ENCODE data around the gene UCKL1. TPM values are rescaled to one million over a fixed set of nuclear protein-coding genes. Genes with fewer than 3 reads are reported as not detected.
A peak's percentile ranks its signal among the peaks of the same experiment; 100 is the strongest.

UCKL1 gene
- total RNA-seq, 1 donor, result 21.0 TPM

- peaks cover 9% of the 10 kb centered on the region for H3K79me2 ChIP-seq (ENCODE audit: insufficient read depth, low read length)
- H2AFZ ChIP-seq (ENCODE audit: low read length), result no peak overlapping the region
- peak overlapping the region; percentile 82 for H3K4me2 ChIP-seq (ENCODE audit: insufficient read depth, low read length)
- no peak for TF ChIP-seq CTCF (IDR thresholded peaks at IDR 0.05; ENCODE audit: extremely low read depth, low read depth, low read length)
- H3K36me3 ChIP-seq (ENCODE audit: insufficient read depth, low read length), result peaks cover 18% of the 10 kb centered on the region
- peak overlapping the region; percentile 74 for H3K4me3 ChIP-seq (ENCODE audit: insufficient read depth, low read length)
- peak overlapping the region; percentile 32 for H3K27ac ChIP-seq (ENCODE audit: low read depth, low read length)
- no peaks in the 10 kb centered on the region for H3K9me3 ChIP-seq (ENCODE audit: low read depth, low read length)
- H3K27me3 ChIP-seq (ENCODE audit: insufficient read depth, low read length), result no peaks in the 10 kb centered on the region
- DNase-seq (ENCODE audit: insufficient read length, low spot score, missing footprints), result peak; percentile 84
- H3K4me1 ChIP-seq (ENCODE audit: insufficient read depth, low read length), result peaks cover 14% of the 10 kb centered on the region
- H4K20me1 ChIP-seq (ENCODE audit: insufficient read depth, low read length), result peaks cover 3% of the 10 kb centered on the region
Measured at GRCh38 chr20:63968136-63968927, 12.1 kb upstream of the UCKL1 start.

GRCh38 chr20:63967330-63968135 lies 11.3 kb upstream of the UCKL1 start:
- DNase-seq (ENCODE audit: insufficient read length, low spot score, missing footprints), result peak; percentile 53
- no peak overlapping the region for H3K4me3 ChIP-seq (ENCODE audit: insufficient read depth, low read length)
- H3K4me1 ChIP-seq (ENCODE audit: insufficient read depth, low read length), result peaks cover 14% of the 10 kb centered on the region
- no peaks in the 10 kb centered on the region for H3K27me3 ChIP-seq (ENCODE audit: insufficient read depth, low read length)
- H2AFZ ChIP-seq (ENCODE audit: low read length), result no peak overlapping the region
- no peak overlapping the region for H3K27ac ChIP-seq (ENCODE audit: low read depth, low read length)
- TF ChIP-seq CTCF (IDR thresholded peaks at IDR 0.05; ENCODE audit: extremely low read depth, low read depth, low read length), result no peak
- no peaks in the 10 kb centered on the region for H3K9me3 ChIP-seq (ENCODE audit: low read depth, low read length)
- peaks cover 9% of the 10 kb centered on the region for H3K79me2 ChIP-seq (ENCODE audit: insufficient read depth, low read length)
- no peak overlapping the region for H3K4me2 ChIP-seq (ENCODE audit: insufficient read depth, low read length)
- peaks cover 3% of the 10 kb centered on the region for H4K20me1 ChIP-seq (ENCODE audit: insufficient read depth, low read length)
- H3K36me3 ChIP-seq (ENCODE audit: insufficient read depth, low read length), result peaks cover 23% of the 10 kb centered on the region

GRCh38 chr20:63966944-63967322 lies 10.7 kb upstream of the UCKL1 start:
- Histone ChIP-seq H3K79me2 (ENCODE audit: insufficient read depth, low read length) (peaks cover 9% of the 10 kb centered on the region), H3K27ac (ENCODE audit: low read depth, low read length) (no peak overlapping the region), H3K27me3 (ENCODE audit: insufficient read depth, low read length) (no peaks in the 10 kb centered on the region), H3K4me1 (ENCODE audit: insufficient read depth, low read length) (peaks cover 14% of the 10 kb centered on the region), H2AFZ (ENCODE audit: low read length) (no peak overlapping the region), H3K4me2 (ENCODE audit: insufficient read depth, low read length) (no peak overlapping the region), H3K4me3 (ENCODE audit: insufficient read depth, low read length) (no peak overlapping the region), H3K9me3 (ENCODE audit: low read depth, low read length) (no peaks in the 10 kb centered on the region), H3K36me3 (ENCODE audit: insufficient read depth, low read length) (peaks cover 27% of the 10 kb centered on the region), H4K20me1 (ENCODE audit: insufficient read depth, low read length) (peaks cover 3% of the 10 kb centered on the region)
- no peak for TF ChIP-seq CTCF (IDR thresholded peaks at IDR 0.05; ENCODE audit: extremely low read depth, low read depth, low read length)
- DNase-seq (ENCODE audit: insufficient read length, low spot score, missing footprints), result peak; percentile 81
